WTC11 (cell line): ENCODE results near the gene KLF1.

Experiments
- CTCF ChIP-seq: fragments of 200-600 bp; IDR thresholded peaks from 2 replicates; pipeline ENCODE4 v1.8.0; 2022; ENCODE audit warnings: antibody characterized with exemption
- ESRRA ChIP-seq: sonication (generic); formaldehyde crosslinking; IDR thresholded peaks from 2 replicates; pipeline ENCODE4 v1.8.1; 2022; ENCODE audit warnings: mild to moderate bottlenecking, missing genetic modification reagents, borderline replicate concordance
- FOXP1 ChIP-seq: sonication (generic); formaldehyde crosslinking; IDR thresholded peaks from 2 replicates; pipeline ENCODE4 v1.8.0; 2022; ENCODE audit warnings: missing genetic modification reagents, mild to moderate bottlenecking, moderate library complexity, borderline replicate concordance
- JUN ChIP-seq: sonication (generic); formaldehyde crosslinking; IDR thresholded peaks from 2 replicates; pipeline ENCODE4 v1.8.0; 2023; ENCODE audit warnings: mild to moderate bottlenecking, missing genetic modification reagents
- MAX ChIP-seq: sonication (generic); formaldehyde crosslinking; IDR thresholded peaks from 2 replicates; pipeline ENCODE4 v1.8.0; 2022; ENCODE audit warnings: mild to moderate bottlenecking, missing genetic modification reagents
- NFE2L1 ChIP-seq: sonication (generic); formaldehyde crosslinking; IDR thresholded peaks from 2 replicates; pipeline ENCODE4 v1.8.1; 2023; ENCODE audit warnings: missing genetic modification reagents
- NFYB ChIP-seq: sonication (generic); formaldehyde crosslinking; conservative IDR thresholded peaks from 2 replicates; pipeline ENCODE4 v1.8.0; 2022; ENCODE audit warnings: low read depth, missing genetic modification reagents
- PRDM15 ChIP-seq: sonication (generic); formaldehyde crosslinking; IDR thresholded peaks from 2 replicates; pipeline ENCODE4 v1.8.0; 2022; ENCODE audit warnings: missing genetic modification reagents
- PREB ChIP-seq: sonication (generic); formaldehyde crosslinking; IDR thresholded peaks from 2 replicates; pipeline ENCODE4 v1.8.1; 2022; ENCODE audit warnings: mild to moderate bottlenecking, missing genetic modification reagents, moderate library complexity, borderline replicate concordance
- SP1 ChIP-seq: sonication (generic); formaldehyde crosslinking; conservative IDR thresholded peaks from 2 replicates; pipeline ENCODE4 v1.8.1; 2022; ENCODE audit warnings: missing genetic modification reagents
- TP53 ChIP-seq: sonication (generic); formaldehyde crosslinking; IDR thresholded peaks from 2 replicates; pipeline ENCODE4 v1.8.1; 2023; ENCODE audit warnings: mild to moderate bottlenecking, missing genetic modification reagents
- USF2 ChIP-seq: sonication (generic); formaldehyde crosslinking; IDR thresholded peaks from 2 replicates; pipeline ENCODE4 v1.8.1; 2023; ENCODE audit warnings: mild to moderate bottlenecking, missing genetic modification reagents, moderate library complexity
- ZBTB21 ChIP-seq: sonication (generic); formaldehyde crosslinking; IDR thresholded peaks from 2 replicates; pipeline ENCODE4 v1.8.1; 2023; ENCODE audit warnings: mild to moderate bottlenecking, missing genetic modification reagents, borderline replicate concordance
- ZNF512 ChIP-seq: sonication (generic); formaldehyde crosslinking; IDR thresholded peaks from 2 replicates; pipeline ENCODE4 v1.8.1; 2022; ENCODE audit warnings: missing genetic modification reagents, borderline replicate concordance

- TF ChIP-seq CTCF = no peak
- TF ChIP-seq PREB (CRISPR knock-in tag) = no peak
- no peak for TF ChIP-seq ZNF512
- peak; percentile 32; the same call in 1 of the 2 replicates for TF ChIP-seq FOXP1 (CRISPR knock-in tag)
- no peak for TF ChIP-seq TP53 (CRISPR knock-in tag)
- TF ChIP-seq USF2 (CRISPR knock-in tag) = no peak
- TF ChIP-seq NFE2L1 = no peak
- TF ChIP-seq PRDM15 (CRISPR knock-in tag) = no peak
- no peak for TF ChIP-seq ESRRA
- 0 out of 2 replicates have a peak, but pooled peaks have one; percentile 8 for TF ChIP-seq NFYB
- TF ChIP-seq MAX (CRISPR knock-in tag) = no peak
- TF ChIP-seq ZBTB21 (CRISPR knock-in tag) = no peak
- no peak for TF ChIP-seq JUN (CRISPR knock-in tag)
- TF ChIP-seq SP1 = no peak
These were observed 6.3 kb downstream of the KLF1 start for GRCh38 chr19:12880551-12881171.
